Activated T-cell treated with anti-CD3 and anti-CD28 coated beads, Interleukin-2, amount 50 U/mL, for 1 hour (primary cell): ENCODE measurements around the gene LAMA3.
A peak's percentile ranks its signal among the peaks of the same experiment; 100 is the strongest.

Experiments
- DNase-seq: peaks from one replicate; pipeline ENCODE4 v3.0.0-alpha.2; 2020

The LAMA3 gene

DNA sequence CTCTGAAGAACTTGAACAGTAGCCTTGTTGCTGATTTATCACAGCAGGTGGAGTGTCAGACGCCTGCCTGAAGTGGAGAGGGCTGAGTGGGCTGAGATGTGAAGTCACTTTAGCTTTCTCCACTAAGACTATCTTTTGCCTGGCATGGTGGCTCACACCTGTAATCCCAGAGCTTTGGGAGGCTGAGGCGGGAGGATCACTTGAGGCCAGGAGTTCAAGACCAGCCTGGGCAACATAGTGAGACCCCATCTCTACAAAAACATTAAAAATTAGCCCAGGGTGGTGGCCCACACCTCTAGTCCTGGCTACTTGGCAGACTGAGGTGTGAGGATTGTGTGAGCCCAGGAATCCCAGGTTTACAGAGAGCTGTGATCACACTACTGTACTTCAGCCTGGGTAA is 264.7 kb downstream of the LAMA3 start:
- DNase-seq: no peak

DNA sequence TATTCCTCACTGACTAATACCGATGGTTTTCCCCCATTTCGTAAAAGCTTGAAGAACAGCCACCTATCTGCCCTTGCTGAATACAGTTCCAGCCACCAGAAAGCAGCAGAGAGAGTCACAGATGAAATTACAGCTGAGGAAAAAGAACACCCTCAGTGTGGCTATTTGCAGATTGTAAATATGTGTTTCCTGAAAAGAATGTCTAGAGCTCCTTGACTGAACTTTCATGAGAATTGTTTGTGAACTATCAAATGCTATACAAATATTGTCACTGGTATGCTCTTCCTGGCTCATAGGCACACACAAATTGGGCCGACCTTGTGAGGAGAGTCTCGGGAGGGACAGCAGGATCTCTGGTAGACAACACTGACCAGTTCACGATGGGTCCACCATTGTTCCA is 267.2 kb downstream of the LAMA3 start:
- no peak for DNase-seq

DNA sequence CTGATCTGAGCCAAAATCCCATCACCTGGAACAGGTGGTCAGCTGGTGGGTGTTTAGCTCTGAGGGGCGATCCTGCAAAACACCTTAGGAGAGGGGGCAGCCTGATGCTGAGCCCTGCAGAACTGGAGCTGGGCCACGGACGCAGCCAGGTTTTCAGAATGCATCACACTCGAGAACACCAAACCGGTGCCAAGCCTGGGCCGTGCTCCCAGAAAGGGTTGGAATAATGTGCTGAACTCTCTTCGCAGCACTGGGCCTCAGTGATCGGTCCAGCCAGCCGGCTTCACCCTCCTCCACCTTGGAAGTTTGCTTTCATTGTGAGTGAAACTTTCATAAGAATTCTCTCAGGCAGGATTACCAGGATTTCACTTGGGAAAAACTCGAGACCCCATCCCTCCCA is 268.8 kb downstream of the LAMA3 start:
- no peak for DNase-seq

- no peak for DNase-seq
Observed at GRCh38 chr18:23963443-23964165, 274.4 kb downstream of the LAMA3 start.

- peak; percentile 51 for DNase-seq
Observed at GRCh38 chr18:23964282-23965238, 275.3 kb downstream of the LAMA3 start.

DNA sequence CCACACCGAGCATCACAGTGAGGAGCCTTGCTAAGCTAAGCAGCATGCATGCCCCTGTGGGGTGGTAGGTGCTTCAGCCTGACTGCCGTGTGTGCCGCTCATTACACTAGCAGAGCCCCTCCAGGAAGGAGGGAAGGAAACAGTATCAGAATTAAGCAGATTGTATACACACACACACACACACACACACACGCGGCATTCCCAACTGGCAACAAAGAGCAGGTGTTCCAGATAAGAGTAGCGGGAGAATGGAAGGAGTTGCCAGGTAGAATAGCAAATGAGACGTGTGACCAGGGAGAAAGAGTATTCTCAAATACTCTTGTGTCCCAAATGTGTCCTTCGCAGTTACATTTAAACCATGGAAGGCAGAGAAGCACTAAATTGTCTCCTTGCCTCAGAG is 277.7 kb downstream of the LAMA3 start:
- DNase-seq: no peak

DNA sequence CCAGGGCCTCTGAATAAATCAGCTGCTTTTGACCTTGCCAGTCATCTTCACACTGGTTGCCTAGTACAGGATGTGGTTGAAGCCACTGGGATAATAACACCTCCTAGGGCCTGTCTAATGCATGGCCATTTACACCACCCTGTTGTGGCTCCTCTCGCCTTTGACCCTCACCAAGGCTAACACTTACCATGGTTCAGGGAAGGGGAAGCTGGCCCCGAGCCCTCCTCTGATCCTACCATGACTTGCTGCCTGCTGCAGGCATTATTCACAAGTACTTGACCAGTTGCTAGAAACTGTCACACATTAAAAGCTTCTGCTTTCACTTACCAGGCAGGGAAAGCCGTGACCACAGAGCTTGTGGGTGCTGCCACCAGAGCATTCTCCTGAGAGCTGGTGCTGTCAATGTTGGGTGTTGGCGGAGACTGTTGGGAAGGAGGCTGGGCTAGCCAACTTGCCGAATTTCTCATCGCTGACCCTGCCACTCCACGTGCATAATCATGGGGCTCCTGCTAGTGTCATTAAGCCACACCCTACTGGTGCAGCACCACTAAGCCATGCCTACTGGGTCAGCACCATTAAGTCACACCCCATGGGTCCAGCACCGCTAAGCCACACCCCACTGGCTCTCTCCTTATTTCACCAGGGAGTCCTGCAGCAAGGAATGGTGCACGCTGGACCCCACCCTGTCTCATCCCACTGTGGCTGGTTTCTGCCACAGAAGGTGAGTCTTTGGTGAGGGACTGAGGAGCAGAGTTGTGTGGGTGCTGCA is 278.3 kb downstream of the LAMA3 start:
- peak; percentile 33 for DNase-seq

- DNase-seq: no peak
Observed at GRCh38 chr18:23968638-23969604, 279.7 kb downstream of the LAMA3 start.

DNA sequence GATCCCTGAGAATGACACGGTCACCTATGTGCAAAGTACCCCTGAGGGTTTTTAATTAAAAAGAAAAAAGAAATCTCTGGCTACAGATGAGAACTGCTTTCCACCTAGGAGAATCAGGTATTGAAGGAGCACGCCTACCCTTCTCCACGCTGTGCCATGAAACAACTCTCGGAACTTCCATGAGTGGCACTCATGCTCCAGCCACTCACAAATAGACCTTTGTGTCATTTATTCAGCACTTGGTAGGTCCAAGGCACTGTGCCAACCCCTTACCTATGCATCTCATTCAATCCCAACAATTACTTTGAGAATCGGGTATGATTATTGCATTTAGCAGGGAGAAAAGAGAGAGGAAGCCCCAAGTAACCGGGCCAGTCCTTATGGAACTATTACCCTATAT is 280.4 kb downstream of the LAMA3 start:
- no peak for DNase-seq

DNA sequence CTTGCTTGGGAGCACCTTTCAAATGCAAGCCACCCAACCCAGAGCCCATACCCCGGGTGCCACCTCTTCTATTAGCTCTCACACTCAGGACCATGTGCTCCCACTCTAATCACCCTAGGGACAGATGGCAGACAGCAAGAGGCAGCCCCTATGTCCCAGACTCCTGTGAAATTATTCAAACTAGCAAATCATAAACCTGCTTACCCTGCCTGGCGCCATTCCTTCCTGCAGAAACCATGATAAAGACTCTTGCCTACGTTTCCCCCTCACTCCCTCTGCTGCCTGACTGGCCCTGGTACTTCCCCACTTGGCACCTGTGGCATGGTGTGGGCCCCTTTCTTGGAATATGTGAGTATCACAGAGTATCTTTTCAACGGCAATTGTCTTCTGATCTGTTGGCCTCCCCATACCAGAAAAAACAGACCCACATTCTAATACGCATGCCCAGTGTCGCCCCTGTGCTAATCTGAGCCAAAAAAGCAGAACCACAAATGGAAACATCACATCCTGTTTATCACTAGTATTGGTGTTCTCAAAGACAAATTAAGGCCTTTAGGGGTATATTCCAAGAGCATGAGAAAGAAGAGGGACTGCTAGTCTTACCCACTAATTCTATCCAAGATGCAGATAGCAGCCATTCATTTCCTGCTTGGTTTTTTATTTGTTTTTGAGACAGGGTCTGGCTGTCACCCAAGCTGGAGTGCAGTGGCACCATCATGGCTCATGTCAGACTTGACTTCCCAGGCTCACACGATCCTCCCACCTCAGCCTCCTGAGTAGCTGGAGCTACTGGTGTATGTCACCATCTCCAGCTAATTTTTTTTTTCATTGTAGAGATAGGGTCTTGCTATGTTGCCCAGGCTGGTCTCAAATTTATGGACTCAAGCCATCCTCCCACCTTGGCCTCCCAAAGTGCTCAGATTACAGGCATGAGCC is 281.2 kb downstream of the LAMA3 start:
- DNase-seq: peak; percentile 64

GRCh38 chr18:23971097-23971440 is 281.8 kb downstream of the LAMA3 start:
- DNase-seq: no peak

DNA sequence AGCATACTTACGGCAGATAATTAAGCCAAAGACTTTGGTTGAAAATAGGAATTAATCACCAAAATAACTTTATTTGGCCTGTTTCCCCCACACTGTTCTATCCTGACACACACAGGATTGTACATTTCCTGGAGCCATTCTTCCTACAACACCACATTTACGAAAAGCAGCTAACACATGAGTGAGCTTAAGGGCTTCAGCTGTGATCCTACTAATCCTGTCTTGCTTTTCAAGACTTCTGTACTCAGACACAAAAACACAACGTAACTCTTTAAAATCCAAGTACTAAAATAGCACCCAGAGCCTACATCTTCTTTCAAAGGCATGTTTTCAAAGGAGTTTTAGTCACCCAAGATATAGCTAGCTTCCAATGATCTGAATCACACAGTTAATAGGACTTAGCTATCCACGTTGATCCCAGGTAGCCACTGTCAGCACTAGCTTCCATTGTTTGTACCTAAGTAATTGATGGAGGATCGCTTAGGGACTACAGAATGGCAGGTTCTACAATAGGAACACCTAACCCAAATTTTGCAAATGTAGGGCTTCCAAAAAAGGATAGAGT is 282.5 kb downstream of the LAMA3 start:
- DNase-seq: no peak

- DNase-seq: no peak
Observed at GRCh38 chr18:23972453-23972852, 283.2 kb downstream of the LAMA3 start.

DNA sequence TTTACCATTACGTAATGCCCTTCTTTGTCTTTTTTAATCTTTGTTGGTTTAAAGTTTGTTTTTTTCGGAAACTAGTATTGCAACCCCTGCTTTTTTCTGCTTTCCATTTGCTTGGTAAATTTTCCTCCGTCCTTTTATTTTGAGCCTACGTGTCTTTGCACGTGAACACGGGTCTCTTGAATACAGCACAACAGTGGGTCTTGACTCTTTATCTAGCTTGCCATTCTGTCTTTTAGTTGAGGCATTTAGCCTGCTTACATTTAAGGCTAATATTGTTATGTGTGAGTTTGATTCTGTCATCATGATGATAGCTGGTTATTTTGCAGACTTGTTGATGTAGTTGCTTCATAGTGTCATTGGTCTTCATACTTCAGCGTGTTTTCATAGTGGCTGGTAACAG is 287.9 kb downstream of the LAMA3 start:
- no peak for DNase-seq

DNA sequence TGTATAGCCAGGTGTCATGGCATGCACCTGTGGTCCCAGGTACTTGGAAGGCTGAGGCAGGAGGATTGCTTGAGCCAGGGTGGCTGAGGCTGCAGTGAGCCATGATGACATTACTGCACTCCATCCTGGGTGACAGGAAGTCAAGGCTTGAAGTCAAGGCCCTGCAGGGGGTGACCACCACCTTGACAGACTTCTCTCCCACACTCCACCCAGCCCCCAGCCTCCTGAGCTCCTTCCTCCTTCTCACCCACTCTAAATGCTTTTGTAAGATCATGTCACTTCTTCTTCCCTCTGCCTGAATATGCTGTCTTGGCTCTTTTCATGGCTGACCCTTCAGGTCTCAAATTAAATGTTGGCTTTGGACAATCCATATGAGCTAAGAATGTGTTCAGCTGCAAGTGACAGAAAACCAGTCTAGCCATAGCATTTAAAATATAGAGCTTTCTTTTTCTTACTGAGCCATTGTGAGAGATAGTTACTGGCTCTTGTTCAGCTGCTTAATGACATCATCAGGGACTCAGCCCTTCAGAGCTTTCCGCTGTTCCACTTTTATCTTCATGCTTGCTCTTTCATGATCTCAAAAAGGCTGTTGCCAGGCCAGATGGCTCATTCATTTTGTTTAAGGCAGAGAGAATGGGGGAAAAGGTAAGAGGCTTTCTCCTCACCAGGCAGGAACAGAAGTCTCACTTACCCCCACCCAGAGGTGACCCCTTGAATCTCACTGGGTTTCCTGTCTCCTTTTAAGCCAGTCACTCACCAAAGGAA is 288.6 kb downstream of the LAMA3 start:
- no peak for DNase-seq

DNA sequence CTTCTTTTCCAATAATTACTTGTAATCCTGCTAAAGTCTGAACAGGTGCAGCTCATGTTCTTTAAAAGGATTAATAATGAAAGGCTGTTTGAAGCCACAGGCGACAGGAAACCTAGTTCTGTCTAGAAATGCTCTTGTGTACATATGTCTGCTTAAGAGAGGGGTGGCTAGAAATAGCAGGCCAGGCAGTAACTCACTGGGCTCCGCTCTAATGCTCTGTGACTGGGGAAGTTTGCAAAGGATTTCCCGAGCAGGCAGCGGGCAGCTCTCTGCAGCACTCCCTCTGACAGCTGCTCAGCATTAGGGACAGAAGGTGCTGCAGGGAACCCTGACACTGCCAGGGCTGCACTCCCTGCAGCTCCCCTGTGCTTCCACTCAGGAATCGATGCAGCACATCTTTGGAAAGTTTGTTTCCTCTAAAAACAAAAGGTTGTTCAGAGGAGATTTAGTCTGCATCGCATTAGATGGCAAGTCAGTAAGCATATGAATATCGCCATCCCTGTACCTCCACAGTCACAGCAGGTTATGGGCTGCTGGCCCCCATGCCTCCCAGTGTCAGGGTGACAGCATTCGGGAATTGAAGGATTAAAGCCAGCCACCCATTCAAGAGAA is 292.2 kb downstream of the LAMA3 start:
- no peak for DNase-seq

DNA sequence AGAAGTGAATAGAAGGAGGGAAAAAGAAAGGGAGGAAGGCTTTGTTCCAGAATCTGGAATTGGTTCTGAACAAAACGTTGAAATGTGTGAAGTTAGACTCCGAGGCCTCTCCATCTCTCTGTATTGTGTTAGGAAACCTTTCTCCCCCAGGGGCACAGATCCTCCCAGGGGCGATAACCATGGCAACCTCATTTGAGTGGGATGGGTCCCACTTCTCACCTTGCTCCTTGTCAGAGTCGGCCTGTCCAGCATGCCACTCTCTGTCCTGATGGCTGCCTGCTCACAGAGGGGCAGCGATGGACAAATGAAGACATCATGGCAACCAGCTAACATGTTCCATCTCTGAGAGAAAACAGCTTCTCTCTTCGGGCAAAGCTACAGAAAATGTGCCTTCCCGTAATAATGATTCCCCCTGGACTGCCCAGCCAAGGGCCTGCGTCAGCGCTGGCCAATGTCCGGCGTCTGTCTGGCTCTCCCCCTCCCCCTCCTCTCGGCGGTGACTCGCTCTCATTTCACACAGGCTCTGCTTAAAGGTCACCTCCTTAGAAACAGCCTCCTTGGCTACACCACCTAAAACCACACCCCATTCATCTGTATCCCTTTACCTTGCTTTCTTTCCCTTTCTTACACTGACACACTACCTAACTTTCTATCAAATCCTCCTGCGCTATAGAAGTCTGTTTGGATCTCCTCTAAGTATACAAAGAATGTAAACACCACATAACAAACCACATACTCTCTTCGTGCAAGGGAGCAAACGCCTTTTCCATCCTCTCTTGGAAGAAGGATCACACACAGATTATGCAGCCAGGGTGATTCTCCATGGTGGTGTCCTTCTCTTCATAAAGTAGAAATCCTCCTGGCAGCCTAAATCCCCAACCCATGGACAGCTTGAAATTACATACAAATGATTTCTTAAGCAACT is 293.2 kb downstream of the LAMA3 start:
- DNase-seq: no peak

DNA sequence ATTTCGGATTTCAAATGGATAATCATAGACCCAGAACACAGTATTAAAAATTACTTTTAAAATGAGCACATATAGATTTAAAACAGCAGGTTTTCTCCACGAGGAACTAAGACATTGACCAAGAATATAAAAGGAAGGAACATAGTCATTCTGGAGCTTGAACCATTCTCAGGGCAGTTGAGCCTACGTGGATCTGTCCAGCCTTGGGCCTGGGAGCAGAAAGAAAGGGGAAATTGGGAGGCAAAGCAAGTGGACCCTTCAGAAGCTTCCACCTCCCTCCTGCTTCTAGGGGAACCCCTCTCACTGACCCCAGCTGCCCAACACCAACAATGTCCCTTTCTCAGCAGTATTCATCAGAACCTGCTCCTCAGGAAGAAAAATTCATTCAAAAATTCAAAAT is 293.9 kb downstream of the LAMA3 start:
- DNase-seq: no peak
